ENCODE results near the gene MMP26.

- TF ChIP-seq CTCF (conservative IDR thresholded peaks at IDR 0.05; ENCODE audit: low read depth, low read length): no peak
- no peak for TF ChIP-seq EZH2 (IDR thresholded peaks at IDR 0.05; ENCODE audit: borderline replicate concordance, low read depth, low read length, poor library complexity, severe bottlenecking)
Measured at GRCh38 chr11:4751201-4751600, 46.6 kb downstream of the MMP26 start.
